DMS53 (cell line): ENCODE results near the gene AP2A2.
"Not testable (repeated sequence)": the region's sequence is repeated elsewhere in the genome, so short reads cannot be mapped to it uniquely, and the experiment has no call there.

Experiments
- DNase-seq: peaks from one replicate; lab custom pipeline; 2025; lab: John Stamatoyannopoulos, UW

Gene AP2A2

DNA sequence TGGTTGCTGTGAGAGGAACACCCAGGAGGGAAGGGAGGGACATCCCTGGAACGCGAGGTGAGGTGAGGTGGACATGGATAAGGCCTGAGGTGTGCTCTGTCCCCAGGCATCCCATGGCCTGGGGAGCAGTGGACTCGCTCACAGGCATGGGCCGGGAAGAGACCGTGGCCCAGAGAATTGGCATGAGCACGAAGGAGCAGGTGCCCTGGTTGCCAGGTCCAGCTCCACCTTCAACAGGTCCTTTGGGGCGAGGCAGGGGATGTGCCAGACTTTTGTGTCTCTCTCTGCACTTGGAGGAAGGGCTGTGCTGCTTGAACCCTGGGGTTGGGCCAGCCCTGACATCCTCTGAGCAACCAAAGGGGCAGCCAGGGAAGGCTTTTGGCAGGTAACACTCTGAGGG, 89.4 kb downstream of the AP2A2 start:
- no peak for DNase-seq

DNA sequence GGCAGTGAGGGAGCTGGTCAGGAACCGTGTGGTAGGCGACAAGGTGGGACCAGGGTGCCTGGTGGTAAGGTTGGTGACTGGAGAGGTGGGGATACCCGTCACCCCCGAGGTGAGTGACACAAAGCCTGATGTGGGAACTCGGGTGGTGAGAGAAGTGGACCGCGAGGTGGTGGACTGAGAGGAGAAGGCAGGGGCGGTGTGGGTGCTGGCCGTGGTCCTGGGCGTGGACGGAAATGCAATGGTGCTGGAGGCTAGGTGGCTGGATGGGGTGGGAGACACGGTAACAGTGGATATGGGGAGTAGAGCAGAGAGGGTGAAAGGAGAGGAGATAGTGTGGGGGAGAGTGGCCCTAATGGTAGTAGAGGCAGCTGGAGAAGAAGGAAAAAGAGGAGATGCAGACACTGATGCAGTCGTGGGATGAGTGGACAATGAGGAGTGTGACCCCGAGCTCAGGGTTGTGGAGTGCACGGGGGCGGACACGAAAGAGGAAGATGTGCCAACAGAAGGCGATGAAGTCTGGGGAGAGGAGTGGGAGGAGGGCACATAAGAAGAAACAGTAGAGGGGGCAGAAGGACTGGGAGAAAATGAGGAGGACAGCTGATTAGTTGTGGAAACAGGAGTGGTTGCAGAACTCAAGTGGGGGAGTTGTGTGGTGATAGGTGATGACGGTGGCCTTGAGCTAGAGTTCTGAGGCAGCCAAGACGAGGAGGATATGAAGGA, 90.3 kb downstream of the AP2A2 start:
- DNase-seq, result no peak

DNA sequence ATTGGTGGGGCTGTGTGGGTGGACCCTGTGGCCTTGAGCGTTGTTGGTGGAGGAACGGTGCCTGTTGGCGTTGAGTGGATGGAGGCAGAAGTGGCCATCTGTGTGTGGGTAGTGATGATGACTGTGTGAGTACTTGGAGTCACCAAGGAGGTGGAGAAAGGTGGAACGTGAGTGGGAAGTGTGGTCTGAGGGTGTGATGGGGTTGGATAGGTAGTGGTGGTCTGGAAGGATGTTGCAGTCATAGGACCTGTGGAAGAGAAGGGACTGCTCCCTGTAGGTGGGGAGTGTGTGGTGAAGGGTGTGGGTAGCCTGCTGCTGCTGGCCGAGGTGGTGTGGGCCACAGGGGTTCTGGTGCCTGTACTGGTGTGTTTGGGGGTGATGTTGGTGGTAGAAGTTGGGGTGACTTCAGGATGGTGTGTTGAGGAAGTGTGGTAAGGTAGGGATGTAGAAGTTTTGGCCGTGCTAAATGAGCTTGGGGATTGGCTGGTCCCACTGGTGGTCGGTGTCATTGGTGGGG, 91.0 kb downstream of the AP2A2 start:
- not testable (repeated sequence) for DNase-seq

DNA sequence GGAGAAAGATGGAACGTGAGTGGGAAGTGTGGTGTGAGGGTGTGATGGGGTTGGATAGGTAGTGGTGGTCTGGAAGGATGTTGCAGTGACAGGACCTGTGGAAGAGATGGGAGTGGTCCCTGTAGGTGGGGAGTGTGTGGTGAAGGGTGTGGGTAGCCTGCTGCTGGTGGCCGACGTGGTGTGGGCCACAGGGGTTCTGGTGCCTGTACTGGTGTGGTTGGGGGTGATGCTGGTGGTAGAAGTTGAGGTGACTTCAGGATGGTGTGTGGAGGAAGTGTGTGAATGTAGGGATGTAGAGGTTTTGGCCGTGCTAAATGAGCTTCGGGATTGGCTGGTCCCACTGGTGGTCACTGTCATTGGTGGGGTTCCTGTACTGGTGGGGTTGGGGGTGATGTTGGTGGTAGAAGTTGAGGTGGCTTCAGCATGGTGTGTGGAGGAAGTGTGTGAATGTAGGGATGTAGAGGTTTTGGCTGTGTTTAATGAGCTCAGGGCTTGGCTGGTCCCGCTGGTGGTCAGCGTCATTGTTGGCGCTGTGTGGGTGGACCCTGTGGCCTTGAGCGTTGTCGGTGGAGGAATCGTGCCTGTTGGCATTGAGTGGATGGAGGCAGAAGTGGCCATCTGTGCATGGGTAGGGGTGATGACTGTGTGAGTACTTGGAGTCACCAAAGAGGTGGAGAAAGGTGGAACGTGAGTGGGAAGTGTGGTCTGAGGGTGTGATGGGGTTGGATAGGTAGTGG, 91.8 kb downstream of the AP2A2 start:
- DNase-seq, result no peak

- no peak for DNase-seq
Observed at GRCh38 chr11:1018091-1018490, 92.4 kb downstream of the AP2A2 start.

DNA sequence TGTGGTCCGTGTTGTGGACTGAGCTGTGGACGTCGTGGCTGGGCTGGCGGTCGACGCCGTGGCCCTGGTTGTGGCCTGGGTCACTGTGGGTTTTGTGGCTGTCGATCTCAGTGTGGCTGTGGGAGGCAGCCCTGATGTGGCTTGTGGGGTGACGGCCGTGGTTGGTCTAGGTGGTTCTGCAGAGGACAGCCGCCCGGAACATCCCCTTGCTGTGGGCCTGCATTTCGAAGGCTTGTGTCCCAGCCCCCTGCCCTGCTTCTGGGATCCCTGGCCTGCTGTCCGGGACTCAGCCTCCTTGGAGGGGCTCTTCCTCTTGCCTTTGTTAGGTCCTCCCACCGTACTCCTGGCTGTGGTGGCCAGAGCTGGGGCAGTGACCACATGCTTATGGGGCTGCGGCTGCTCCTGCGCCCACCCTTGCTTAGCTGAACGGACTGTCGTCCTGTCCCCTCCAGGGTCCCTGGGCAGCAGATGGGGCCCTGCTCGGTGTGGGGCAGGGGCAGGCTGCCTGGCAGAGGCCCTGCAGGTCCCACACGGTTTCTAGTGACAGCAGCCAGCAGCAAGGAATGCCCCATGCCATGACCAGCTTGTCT, 93.7 kb downstream of the AP2A2 start:
- no peak for DNase-seq

DNA sequence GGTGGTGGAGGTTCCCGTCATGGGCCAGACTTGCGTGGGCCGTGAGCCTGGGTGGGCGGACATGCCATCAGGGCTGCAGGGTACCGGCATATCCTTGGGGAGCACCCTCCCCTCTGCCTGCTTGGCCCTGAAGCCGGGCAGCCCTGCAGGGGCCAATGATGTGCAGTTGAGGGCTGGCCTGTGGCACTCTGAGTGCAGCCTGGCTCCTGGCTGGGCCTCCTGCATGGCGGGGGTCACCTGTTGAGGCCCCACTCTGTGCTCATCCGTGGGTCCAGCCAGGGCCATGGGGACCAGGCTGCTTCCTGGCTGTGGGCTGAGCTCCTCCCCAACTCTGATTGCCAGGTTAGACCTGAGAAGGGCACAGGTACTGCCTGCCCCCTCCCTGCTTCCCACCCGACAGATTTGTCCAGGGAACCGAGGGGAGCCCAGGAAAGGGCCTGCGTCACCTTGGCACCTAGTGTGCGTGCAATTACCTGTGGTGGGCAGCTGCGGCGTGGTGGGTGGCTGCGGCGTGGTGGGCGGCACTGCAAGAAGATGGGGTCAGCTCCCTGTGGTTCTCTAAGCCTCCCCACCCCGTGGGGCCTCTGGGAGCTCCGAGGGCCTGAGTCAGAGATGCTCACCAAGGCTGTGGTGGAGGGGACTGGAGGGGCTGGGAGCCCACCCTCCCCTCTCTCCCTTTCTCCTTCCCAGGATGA, 94.7 kb downstream of the AP2A2 start:
- DNase-seq, result no peak

DNA sequence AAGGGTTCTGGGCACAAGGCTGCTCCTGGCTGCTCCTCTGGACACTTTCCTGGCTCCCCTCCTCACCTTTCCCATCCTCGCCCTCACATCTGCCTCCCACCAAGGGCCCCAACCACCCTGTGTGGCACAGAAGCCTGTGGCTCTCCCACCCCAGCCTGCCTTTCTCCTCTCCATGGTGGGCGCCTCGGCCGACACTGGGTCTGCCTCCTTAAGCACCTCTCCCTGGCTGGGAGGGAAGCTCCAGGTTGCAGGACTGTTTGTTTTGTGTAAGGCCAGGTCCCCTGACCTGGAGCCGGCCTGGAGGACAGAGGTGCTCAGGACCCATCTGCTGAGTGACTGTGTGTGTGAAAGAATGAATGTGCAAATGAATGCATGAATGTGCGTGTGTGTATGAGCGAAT, 96.7 kb downstream of the AP2A2 start:
- DNase-seq, result no peak

DNA sequence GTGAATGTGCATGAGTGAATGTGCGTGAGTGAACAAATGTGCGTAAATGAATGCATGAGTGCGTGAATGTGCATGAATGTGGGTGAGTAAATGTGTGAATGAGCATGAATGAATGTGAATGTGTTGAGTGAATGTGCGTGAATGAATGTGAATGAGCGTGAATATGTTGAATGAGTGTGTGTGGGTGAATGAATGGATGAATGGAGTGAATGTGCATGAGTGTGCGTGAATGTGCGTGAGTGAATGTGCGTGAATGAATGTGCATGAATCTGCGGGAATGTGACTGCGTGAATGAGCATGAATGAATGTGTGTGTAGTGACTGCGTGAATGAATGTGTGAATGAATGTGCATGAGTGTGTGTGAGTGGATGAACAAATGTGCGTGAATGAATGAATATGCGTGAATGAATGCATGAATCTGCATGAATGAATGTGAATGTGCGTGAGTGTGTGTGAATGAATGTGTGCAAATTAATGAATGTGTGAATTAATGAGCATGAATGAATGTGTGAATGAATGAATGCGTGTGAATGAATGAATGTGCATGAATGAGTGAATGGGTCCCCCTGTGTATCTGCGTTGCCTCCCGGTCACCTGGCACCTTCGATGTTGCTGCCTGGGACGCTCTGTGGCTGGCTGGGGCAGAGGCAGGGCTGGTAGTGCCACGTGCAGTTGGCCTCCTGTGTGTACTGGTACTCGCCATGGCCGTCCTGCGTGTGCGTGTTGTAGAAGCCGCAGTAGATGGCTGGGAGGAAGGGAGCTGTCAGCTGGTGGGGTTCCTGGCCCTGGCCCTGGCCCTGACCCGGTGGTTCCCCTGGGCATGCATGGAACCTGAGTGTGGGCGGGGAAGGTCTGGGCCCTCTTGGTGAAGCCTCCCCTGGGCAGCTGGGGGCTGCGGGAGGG, 97.5 kb downstream of the AP2A2 start:
- DNase-seq, result no peak

- no peak for DNase-seq
Observed at GRCh38 chr11:1023811-1024596, 98.3 kb downstream of the AP2A2 start.

DNA sequence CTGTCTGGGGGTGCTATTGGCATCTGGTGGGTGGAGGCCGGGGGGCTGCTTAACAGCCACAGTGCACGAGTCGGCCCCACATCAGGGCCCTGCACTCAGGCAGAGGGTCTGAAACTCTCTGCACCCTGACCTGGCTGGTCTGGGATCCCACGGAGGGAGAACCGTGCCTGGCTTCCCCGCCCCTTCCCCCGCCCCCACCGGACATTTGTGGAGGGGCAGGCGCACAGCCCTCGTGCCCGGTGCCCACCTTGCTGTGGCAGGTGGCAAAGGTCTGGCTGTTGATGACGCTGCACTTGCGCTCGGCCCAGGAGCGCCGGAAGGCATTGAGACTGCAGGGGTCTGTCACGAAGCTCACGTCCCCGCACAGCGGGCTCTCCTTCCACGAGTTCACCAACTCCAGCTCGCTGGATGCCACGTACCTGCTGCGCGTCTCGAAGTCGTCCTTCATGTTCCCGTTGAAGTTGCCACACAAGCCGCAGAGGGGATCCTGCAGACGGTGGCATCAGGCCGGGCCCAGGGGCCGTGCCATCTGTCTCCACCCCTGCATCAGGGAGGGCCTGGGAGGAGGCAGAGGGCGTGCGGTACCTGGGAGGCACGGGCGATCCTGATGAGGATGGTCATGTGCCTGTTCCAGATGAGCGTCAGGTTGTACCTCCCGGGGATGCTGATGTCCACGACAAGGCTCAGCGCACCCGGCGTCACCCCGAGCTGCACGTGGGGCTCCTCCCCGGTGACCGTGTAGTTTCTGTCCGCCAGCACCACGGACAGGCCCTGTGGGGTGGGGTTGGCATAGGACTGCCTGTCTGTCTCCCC, 99.1 kb downstream of the AP2A2 start:
- no peak for DNase-seq

GRCh38 chr11:1025410-1026162, 99.9 kb downstream of the AP2A2 start:
- DNase-seq, result no peak

- no peak for DNase-seq
Observed at GRCh38 chr11:1026163-1026450, 100.4 kb downstream of the AP2A2 start.

DNA sequence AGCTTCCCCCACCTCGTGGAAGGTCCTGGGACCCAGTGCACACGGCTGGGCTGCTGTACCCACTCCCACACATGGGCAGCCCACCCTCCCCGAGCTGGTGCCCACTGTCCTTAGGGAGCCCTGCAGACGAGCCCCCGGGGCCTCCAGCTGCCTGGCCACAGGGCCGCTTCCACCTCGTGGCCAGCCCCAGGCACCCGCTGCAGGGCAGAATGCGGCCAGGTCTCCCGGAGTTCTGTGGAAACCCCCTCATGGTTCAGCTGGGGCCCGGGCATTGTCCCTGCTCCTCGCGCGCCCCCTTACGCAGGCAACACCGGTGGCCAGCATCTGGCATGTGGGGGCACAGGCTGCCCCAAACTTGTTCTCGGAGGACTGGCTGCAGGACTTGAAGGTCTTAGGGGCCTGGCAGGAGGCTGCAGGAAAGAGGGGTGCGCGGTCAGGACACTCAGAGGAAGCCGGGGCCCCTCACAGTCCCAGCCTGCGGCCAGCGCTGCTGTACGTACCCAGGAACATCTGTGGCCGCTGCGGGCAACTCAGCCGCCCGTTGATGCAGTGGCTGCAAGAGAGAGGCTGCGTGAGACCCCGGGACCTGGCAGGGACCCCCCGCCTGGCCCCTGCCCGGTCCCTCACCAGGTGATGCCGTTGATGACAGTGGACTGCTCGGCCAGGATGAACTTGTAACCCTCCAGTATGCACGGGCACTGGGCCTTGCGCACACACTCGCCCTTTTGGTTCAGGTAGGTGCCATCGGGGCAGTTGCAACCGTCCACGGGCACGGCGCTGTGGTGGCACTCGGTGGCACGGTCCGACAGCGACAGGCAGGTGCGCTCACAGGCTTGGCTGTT, 101.2 kb downstream of the AP2A2 start:
- no peak for DNase-seq

- DNase-seq, result no peak
Observed at GRCh38 chr11:1027483-1028290, 102.0 kb downstream of the AP2A2 start.

DNA sequence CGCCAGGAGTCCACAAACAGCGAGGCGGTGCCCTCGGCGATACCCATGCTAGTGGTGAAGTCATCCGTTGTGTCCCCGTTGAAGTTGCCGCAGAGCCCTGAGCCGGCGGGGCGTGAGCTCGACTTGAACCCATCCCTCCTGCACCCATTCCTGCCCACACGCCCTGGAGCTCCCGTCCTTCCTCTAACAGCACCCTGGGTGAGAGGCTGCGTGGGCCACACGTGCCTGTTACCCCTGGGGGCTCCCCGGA, 102.5 kb downstream of the AP2A2 start:
- DNase-seq, result no peak

DNA sequence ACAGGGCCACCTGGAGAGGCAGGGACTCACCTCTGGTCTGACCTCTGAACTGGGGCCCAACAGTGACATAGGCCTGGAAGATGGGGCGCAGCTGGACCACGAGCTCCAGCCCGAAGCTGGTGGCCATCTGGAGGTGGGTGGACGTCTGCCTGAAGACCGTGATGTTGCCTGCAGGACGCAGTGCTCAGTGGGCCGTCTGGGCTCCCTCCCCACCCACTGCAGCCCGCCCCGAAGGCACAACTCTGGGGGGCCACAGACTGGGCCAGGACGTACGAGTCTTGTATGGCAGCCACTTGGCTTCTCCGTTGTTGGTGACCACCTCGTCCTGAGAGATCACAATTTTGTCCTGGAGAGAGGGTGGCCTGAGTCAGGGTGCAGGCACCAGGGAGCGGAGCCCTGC, 102.9 kb downstream of the AP2A2 start:
- DNase-seq, result no peak

DNA sequence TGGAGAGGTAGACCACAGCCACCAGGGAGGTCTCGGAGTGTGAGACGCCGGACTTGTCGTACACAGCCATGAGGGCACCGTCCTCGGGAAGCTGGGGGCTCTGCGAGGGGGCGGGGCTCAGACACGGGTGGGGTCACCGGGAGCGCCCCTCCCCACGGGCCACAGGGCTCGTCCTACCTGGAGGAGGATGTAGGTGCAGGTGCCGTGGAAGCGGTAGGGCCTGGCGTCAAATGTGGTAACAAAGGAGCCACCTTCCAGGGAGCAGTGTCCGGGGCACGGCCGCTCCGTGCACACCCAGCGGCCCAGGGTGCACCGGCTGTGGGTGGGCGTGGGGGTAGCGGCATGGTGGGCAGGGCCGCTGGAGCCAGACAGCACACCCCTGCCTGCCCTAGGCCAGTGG, 103.4 kb downstream of the AP2A2 start:
- no peak for DNase-seq
